Measurements from ENCODE around the gene BMP4. TPM values are rescaled to one million over a fixed set of nuclear protein-coding genes. Genes with fewer than 3 reads are reported as not detected.

Gene BMP4
- total and polyA plus RNA-seq, 2 donors (not counting 3 experiments of a cell fraction or from before 2014, with no cell fraction given), result 238 to 311 TPM

DNA sequence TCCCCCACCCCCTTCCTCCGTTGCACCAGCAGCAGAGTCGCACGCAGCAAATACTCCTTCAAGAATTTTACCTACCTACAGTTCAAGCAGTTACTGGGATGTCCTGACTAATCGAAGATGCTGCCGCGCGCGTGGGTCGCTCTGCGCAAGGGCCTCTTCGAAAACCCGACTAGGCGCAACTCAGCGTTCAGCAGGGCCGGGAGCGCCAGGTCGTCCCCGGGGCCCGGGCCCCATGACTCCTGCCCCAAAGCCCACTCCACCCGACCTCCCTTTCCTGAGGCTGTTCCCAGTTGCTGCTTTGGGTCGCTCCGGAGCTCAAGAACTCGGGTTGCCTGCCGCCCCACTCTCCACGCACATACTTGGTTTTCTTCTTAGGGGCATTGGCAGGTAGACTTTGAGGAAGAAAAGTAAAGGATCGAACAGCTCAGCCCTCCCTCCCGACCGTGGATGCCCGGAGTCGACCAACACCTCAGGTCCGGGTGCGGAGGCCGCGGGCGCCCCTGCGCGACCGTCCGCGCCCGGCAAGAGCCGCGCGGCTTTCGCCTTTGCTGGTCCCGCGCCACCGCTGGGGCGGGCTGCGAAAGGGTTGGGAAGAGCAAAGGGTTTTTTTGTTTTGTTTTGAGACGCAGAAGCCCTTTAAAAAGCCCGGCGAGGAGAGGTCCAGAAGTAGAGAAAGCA lies 1.9 kb downstream of the BMP4 start:
- no peaks in the 10 kb centered on the region for H3K27me3 ChIP-seq (ENCODE audit: control insufficient read depth in 2 of 2, insufficient read depth in 2 of 2, low read length in 2 of 2)

More for the DNA sequence above, 1.9 kb downstream of the BMP4 start:
- BruUV-seq (replicated peaks), result TSS peak; percentile 52
- Histone ChIP-seq H3K4me3 (replicated peaks in 1 of 3; ENCODE audit: insufficient read depth in 1 of 3, low read depth in 1 of 3, low read length in 3 of 3) (peak overlapping the region; percentile 77 to 86 (median 80)), H3K4me1 (ENCODE audit: control insufficient read depth, extremely low read depth, insufficient read depth, low read length) (peaks cover 22% of the 10 kb centered on the region), H3K9me1 (replicated peaks; ENCODE audit: control insufficient read depth, extremely low read depth, insufficient read depth, low read length) (no peaks in the 10 kb centered on the region), H3K79me2 (ENCODE audit: control insufficient read depth, insufficient read depth, low read length) (peaks cover 67% of the 10 kb centered on the region), H3K9ac (replicated peaks; ENCODE audit: extremely low read depth, insufficient read depth, low read length) (peak overlapping the region; percentile 77), H4K20me1 (replicated peaks; ENCODE audit: control insufficient read depth, extremely low read depth, insufficient read depth, low read length) (no peaks in the 10 kb centered on the region), H3K27ac (ENCODE audit: insufficient read depth, low read depth, low read length) (peak overlapping the region; percentile 65), H2AFZ (ENCODE audit: low read depth, low read length) (peak overlapping the region; percentile 5), H3K9me3 (replicated peaks; ENCODE audit: control insufficient read depth, insufficient read depth, low read length) (no peaks in the 10 kb centered on the region), H3K36me3 (ENCODE audit: control insufficient read depth in 2 of 2, extremely low read depth in 1 of 2, insufficient read depth in 2 of 2, low read length in 2 of 2) (peaks cover 27 to 33% of the 10 kb centered on the region in 2 experiments), H3K4me2 (ENCODE audit: insufficient read depth, low read length) (peak overlapping the region; percentile 58)
- TF ChIP-seq, protein P1, sequence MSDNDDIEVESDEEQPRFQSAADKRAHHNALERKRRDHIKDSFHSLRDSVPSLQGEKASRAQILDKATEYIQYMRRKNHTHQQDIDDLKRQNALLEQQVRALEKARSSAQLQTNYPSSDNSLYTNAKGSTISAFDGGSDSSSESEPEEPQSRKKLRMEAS (IDR thresholded peaks at IDR 0.05; ENCODE audit: insufficient read depth, insufficient read length), result no peak
- no peak for TF ChIP-seq FOS (IDR thresholded peaks at IDR 0.05; ENCODE audit: borderline replicate concordance, insufficient read depth, low read length)
- TF ChIP-seq, protein P2, sequence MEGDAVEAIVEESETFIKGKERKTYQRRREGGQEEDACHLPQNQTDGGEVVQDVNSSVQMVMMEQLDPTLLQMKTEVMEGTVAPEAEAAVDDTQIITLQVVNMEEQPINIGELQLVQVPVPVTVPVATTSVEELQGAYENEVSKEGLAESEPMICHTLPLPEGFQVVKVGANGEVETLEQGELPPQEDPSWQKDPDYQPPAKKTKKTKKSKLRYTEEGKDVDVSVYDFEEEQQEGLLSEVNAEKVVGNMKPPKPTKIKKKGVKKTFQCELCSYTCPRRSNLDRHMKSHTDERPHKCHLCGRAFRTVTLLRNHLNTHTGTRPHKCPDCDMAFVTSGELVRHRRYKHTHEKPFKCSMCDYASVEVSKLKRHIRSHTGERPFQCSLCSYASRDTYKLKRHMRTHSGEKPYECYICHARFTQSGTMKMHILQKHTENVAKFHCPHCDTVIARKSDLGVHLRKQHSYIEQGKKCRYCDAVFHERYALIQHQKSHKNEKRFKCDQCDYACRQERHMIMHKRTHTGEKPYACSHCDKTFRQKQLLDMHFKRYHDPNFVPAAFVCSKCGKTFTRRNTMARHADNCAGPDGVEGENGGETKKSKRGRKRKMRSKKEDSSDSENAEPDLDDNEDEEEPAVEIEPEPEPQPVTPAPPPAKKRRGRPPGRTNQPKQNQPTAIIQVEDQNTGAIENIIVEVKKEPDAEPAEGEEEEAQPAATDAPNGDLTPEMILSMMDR (IDR thresholded peaks at IDR 0.05; ENCODE audit: extremely low read depth in 1 of 2, insufficient read depth in 1 of 2, low read depth in 1 of 2, low read length in 2 of 2), result peak in 1 of 2 donors; percentile 13
- TF ChIP-seq POLR2AphosphoS5 (IDR thresholded peaks at IDR 0.05; ENCODE audit: insufficient read depth, low read depth, low read length), result no peak
- TF ChIP-seq GATA2 (IDR thresholded peaks at IDR 0.05; ENCODE audit: insufficient read depth, insufficient read length, low read depth, low read length), result no peak
- peak; percentile 44 for TF ChIP-seq POLR2A (IDR thresholded peaks at IDR 0.05; ENCODE audit: low read depth, low read length)
- no peak for TF ChIP-seq EZH2 (IDR thresholded peaks at IDR 0.05; ENCODE audit: borderline replicate concordance, low read depth, low read length, severe bottlenecking)
- no peak for TF ChIP-seq MYC (IDR thresholded peaks at IDR 0.05; ENCODE audit: low read depth, low read length)
- TF ChIP-seq JUN (IDR thresholded peaks at IDR 0.05; ENCODE audit: borderline replicate concordance, insufficient read depth, insufficient read length, low read depth), result no peak
- no peak for FAIRE-seq
- ChIA-PET CTCF (interaction anchor here (1.0 to 9.0 kb wide), 16 partner anchors 9 to 414 kb away, joined by 3 to 164 read pairs (median 13); no protein-coding TSS in a partner anchor), POLR2A (interaction anchor here (1.1 to 2.1 kb wide), 5 partner anchors 8 to 405 kb away, joined by 4 to 12 read pairs (median 7); no protein-coding TSS in a partner anchor)
- intact Hi-C loops (cut with micrococcal nuclease), result loop anchor here (1.0 to 5.0 kb wide), 2 partner anchors 415 to 587 kb away; no protein-coding TSS in a partner anchor
- dilution Hi-C loops (cut with MboI; ENCODE audit: extremely low pct_ligation_motif_present, low sequenced_read_pairs), result no loop called here
- DNase-seq (ENCODE audit: low read depth, low spot score), result peak; percentile 58
